Measurements from ENCODE around the gene NHSL2. TPM values are rescaled to one million over a fixed set of nuclear protein-coding genes. Genes with fewer than 3 reads are reported as not detected.
A peak's percentile ranks its signal among the peaks of the same experiment; 100 is the strongest.

NHSL2 gene
- total RNA-seq, 1 donor from 2014 or later, result 12.7 TPM

DNA sequence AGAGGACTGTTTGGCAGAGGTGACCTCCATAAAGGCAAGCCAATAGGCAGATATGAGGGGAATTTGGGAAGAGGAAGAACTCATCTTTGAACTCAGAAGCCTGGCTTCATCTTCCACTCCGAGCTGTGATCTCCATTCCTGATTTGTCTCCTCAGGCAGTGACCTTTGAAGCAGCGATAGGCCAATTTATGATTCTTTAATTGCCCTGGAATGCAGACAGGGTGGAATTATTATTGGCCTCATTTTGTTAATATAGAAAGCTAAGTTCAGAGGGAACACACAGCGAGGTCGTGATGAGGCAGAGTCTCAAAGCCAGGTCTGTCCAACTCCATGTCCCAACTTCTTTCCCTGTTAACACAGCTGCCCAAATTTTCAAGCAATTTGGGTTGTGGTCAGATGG, 204.2 kb downstream of the NHSL2 start:
- no peak for TF ChIP-seq CTCF (IDR thresholded peaks at IDR 0.05)
- ATAC-seq (no peak), DNase-seq (no peak)
- Histone ChIP-seq H3K4me1 (no peaks in the 10 kb centered on the region), H3K27me3 (ENCODE audit: low read depth) (no peaks in the 10 kb centered on the region), H3K36me3 (no peaks in the 10 kb centered on the region), H3K27ac (no peak overlapping the region), H3K9me3 (no peaks in the 10 kb centered on the region), H3K4me3 (no peak overlapping the region)
- intact Hi-C loops (cut with DNase I), result no loop called here

DNA sequence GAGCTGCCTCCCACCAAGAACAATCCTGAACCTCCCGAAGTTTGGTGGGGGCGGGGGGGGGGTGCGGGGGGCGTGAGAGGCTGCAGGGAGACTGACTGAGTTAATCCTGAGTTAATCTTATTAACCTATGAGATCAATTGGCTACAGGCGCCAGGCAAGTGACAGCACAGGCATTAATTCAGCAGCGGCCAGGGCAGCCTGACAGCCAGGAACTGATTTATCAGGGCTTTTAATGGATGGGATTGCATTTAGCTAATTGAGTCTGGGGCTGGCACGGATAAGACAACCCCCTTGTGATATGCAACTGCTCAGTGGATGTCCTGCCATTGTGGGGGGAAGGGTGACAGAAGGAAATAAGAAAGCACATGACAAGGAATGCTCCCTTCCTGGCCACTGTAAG, 204.7 kb downstream of the NHSL2 start:
- Histone ChIP-seq H3K27ac (no peak overlapping the region), H3K9me3 (no peaks in the 10 kb centered on the region), H3K4me3 (no peak overlapping the region), H3K27me3 (ENCODE audit: low read depth) (no peaks in the 10 kb centered on the region), H3K36me3 (no peaks in the 10 kb centered on the region), H3K4me1 (no peaks in the 10 kb centered on the region)
- no peak for TF ChIP-seq CTCF (IDR thresholded peaks at IDR 0.05)
- intact Hi-C loops (cut with DNase I), result no loop called here
- ATAC-seq (no peak), DNase-seq (no peak)

DNA sequence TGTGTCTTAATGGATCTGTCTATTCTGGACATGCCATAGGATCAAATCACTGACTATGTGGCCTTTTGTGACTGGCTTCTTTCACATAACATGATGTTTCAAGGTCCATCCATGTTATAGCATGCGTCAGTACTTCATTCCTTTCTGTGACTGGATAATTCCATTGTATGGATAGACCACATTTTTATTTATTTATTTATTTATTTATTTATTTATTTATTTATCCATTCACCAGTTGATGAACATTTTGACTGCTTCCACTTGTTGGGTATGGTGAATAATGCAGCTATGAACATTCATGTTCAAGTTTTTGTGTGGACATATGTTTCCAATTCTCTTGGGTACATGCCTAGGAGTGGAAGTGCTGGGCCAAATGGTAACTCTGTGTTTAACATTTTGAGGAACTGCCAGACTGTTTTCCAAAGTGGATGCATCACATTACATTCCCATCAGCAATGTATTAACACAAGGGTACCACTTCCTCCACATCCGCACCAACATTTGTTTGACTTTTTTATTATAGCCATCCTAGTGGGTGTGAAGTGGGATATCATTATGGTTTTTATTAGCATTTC, 207.1 kb downstream of the NHSL2 start:
- no peak overlapping the region for H3K27ac ChIP-seq
- no peaks in the 10 kb centered on the region for H3K27me3 ChIP-seq (ENCODE audit: low read depth)
- intact Hi-C loops (cut with DNase I), result no loop called here
- ATAC-seq, result no peak
- no peak for TF ChIP-seq CTCF (IDR thresholded peaks at IDR 0.05)
- H3K4me3 ChIP-seq, result no peak overlapping the region
- DNase-seq, result no peak
- no peaks in the 10 kb centered on the region for H3K36me3 ChIP-seq
- H3K9me3 ChIP-seq, result no peaks in the 10 kb centered on the region
- H3K4me1 ChIP-seq, result peaks cover 23% of the 10 kb centered on the region

- no peak for TF ChIP-seq CTCF (IDR thresholded peaks at IDR 0.05)
- ATAC-seq, result peak in 1 of 2 donors; percentile 36
Observed at GRCh38 chrX:72120837-72121236, 210.2 kb downstream of the NHSL2 start.

GRCh38 chrX:72121383-72121782, 210.7 kb downstream of the NHSL2 start:
- Histone ChIP-seq H3K9me3 (no peaks in the 10 kb centered on the region), H3K27ac (peak overlapping the region; percentile 73), H3K4me3 (no peak overlapping the region), H3K27me3 (ENCODE audit: low read depth) (no peaks in the 10 kb centered on the region), H3K36me3 (no peaks in the 10 kb centered on the region), H3K4me1 (peaks cover 58% of the 10 kb centered on the region)
- TF ChIP-seq CTCF (IDR thresholded peaks at IDR 0.05), result no peak
- DNase-seq, result peak; percentile 65
- peak; percentile 74 for ATAC-seq
- intact Hi-C loops (cut with DNase I), result no loop called here

More at GRCh38 chrX:72120837-72121236, 210.2 kb downstream of the NHSL2 start:
- Histone ChIP-seq H3K4me3 (no peak overlapping the region), H3K9me3 (no peaks in the 10 kb centered on the region), H3K4me1 (peaks cover 53% of the 10 kb centered on the region), H3K36me3 (no peaks in the 10 kb centered on the region), H3K27me3 (ENCODE audit: low read depth) (no peaks in the 10 kb centered on the region), H3K27ac (peak overlapping the region; percentile 73)
- DNase-seq, result no peak
- intact Hi-C loops (cut with DNase I), result no loop called here

Measured in lower lobe of right lung (tissue), 2 donors.